ENCODE data around the gene PCSK5. TPM values are rescaled to one million over a fixed set of nuclear protein-coding genes. Genes with fewer than 3 reads are reported as not detected.

The PCSK5 gene
- total and polyA plus RNA-seq, 8 donors, result 0.37 to 86.3 (median 4.9) TPM

DNA sequence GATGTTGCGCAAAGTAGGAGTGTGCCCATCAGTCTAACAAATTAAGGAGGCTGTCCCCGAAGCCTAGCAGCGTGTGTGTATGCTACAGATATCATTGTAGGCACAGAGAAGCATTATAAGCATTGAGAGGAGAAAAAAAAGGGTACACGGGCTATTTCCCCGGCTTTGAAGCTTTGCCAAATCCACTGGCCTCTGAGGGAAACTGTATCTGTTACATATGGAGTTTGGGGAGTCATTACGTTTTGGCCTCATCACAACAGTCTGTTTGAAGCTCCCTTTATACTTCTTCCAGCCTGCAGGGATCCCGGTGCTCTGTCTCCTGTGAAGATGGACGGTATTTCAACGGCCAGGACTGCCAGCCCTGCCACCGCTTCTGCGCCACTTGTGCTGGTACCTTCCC, 297.8 kb downstream of the PCSK5 start:
- Histone ChIP-seq H3K4me1 (no peaks in the 10 kb centered on the region), H3K9me3 (no peaks in the 10 kb centered on the region), H3K4me3 (no peak overlapping the region), H3K27me3 (no peaks in the 10 kb centered on the region), H3K36me3 (peaks cover 0 to 15% (median 8%) of the 10 kb centered on the region in 4 donors), H3K27ac (no peak overlapping the region)
- WGBS, 5 donors, result 86 to 93% (median 92%) methylated on average over 11 of the region's 11 CpGs
- no peak for DNase-seq
- intact Hi-C loops (cut with DNase I; ENCODE audit: low total_unique reads), result loop anchor here (10.0 kb wide), 1 partner anchor 57 kb away; no protein-coding TSS in a partner anchor
- TF ChIP-seq POLR2AphosphoS5 (IDR thresholded peaks at IDR 0.05), result no peak
- TF ChIP-seq POLR2A (IDR thresholded peaks at IDR 0.05), result no peak
- TF ChIP-seq EP300 (IDR thresholded peaks at IDR 0.05), result no peak
- no peak for TF ChIP-seq CTCF (IDR thresholded peaks at IDR 0.05)

DNA sequence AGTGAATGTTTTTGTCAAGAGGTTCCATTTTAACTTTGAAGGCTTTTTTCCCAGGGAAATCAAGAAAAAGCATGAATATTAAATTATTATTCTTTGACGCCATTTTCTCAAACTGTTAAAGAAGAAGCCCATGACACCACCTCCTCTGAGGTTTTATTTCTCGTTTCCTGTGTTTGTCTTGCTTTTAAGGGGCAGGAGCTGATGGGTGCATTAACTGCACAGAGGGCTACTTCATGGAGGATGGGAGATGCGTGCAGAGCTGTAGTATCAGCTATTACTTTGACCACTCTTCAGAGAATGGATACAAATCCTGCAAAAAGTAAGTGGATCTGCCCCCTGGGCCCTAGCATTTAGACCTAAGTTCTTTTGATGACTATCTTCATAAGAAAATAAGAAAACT, 298.4 kb downstream of the PCSK5 start:
- Histone ChIP-seq H3K36me3 (peaks cover 0 to 17% (median 11%) of the 10 kb centered on the region in 4 donors), H3K9me3 (no peaks in the 10 kb centered on the region), H3K4me3 (no peak overlapping the region), H3K27me3 (no peaks in the 10 kb centered on the region), H3K27ac (no peak overlapping the region), H3K4me1 (no peaks in the 10 kb centered on the region)
- WGBS, 5 donors, result 85 to 96% (median 89%) methylated on average over 3 of the region's 3 CpGs
- DNase-seq, result no peak
- intact Hi-C loops (cut with DNase I; ENCODE audit: low total_unique reads), result loop anchor here (10.0 kb wide), 1 partner anchor 56 kb away; no protein-coding TSS in a partner anchor
- TF ChIP-seq POLR2AphosphoS5 (IDR thresholded peaks at IDR 0.05) (no peak), EP300 (IDR thresholded peaks at IDR 0.05) (no peak), POLR2A (IDR thresholded peaks at IDR 0.05) (no peak), CTCF (IDR thresholded peaks at IDR 0.05) (no peak)

GRCh38 chr9:76191493-76191892, 301.0 kb downstream of the PCSK5 start:
- H3K27me3 ChIP-seq, result no peaks in the 10 kb centered on the region
- peaks cover 0 to 21% (median 12%) of the 10 kb centered on the region in 4 donors for H3K36me3 ChIP-seq
- no peaks in the 10 kb centered on the region for H3K4me1 ChIP-seq
- WGBS, 5 donors, result 88 to 94% (median 92%) methylated on average over 5 of the region's 5 CpGs
- H3K4me3 ChIP-seq, result no peak overlapping the region
- intact Hi-C loops (cut with DNase I; ENCODE audit: low total_unique reads), result no loop called here
- H3K27ac ChIP-seq, result no peak overlapping the region
- H3K9me3 ChIP-seq, result no peaks in the 10 kb centered on the region
- DNase-seq, result no peak
- TF ChIP-seq POLR2A (IDR thresholded peaks at IDR 0.05) (no peak), EP300 (IDR thresholded peaks at IDR 0.05) (no peak), CTCF (IDR thresholded peaks at IDR 0.05) (no peak), POLR2AphosphoS5 (IDR thresholded peaks at IDR 0.05) (no peak)

GRCh38 chr9:76192013-76192412, 301.5 kb downstream of the PCSK5 start:
- TF ChIP-seq POLR2AphosphoS5 (IDR thresholded peaks at IDR 0.05) (no peak), EP300 (IDR thresholded peaks at IDR 0.05) (no peak), CTCF (IDR thresholded peaks at IDR 0.05) (no peak), POLR2A (IDR thresholded peaks at IDR 0.05) (no peak)
- Histone ChIP-seq H3K4me3 (no peak overlapping the region), H3K9me3 (no peaks in the 10 kb centered on the region), H3K27ac (no peak overlapping the region), H3K4me1 (no peaks in the 10 kb centered on the region), H3K27me3 (no peaks in the 10 kb centered on the region), H3K36me3 (peaks cover 0 to 21% (median 12%) of the 10 kb centered on the region in 4 donors)
- 94 to 98% (median 96%) methylated on average over 3 of the region's 3 CpGs for WGBS, 5 donors
- intact Hi-C loops (cut with DNase I; ENCODE audit: low total_unique reads), result no loop called here
- DNase-seq, result no peak

All from stomach (tissue), 9 donors.